Liver (tissue), 3 donors: ENCODE results near the gene ERBB2.

Experiments
- ATF3 ChIP-seq: IDR thresholded peaks from 2 replicates; pipeline ENCODE4 v1.6.1; 2016; ENCODE audit warnings: antibody characterized with exemption
- CTCF ChIP-seq: fragments of 150-350 bp; IDR thresholded peaks from 2 replicates; pipeline ENCODE4 v1.5.1; 2017; ENCODE audit warnings: improper control_type of control experiment, low read depth, low read length; ENCODE audit not compliant: missing input control
- GABPA ChIP-seq, 2 donors: IDR thresholded peaks in 1 of 2; conservative IDR thresholded peaks in 1 of 2; 2 replicates each; pipeline ENCODE4 v1.6.1; 2016; ENCODE audit warnings: antibody characterized with exemption in 2 of 2, mild to moderate bottlenecking in 1 of 2, moderate library complexity in 1 of 2
- RAD21 ChIP-seq, 2 donors: IDR thresholded peaks; 2 replicates each; pipeline ENCODE4 v1.6.1; 2016; ENCODE audit warnings: antibody characterized with exemption in 2 of 2, mild to moderate bottlenecking in 2 of 2
- REST ChIP-seq: IDR thresholded peaks from 2 replicates; pipeline ENCODE4 v1.6.1; 2016; ENCODE audit warnings: antibody characterized with exemption, mild to moderate bottlenecking
- SP1 ChIP-seq: IDR thresholded peaks from 2 replicates; pipeline ENCODE4 v1.6.1; 2018; ENCODE audit warnings: antibody characterized with exemption, mild to moderate bottlenecking
- YY1 ChIP-seq: IDR thresholded peaks from 2 replicates; pipeline ENCODE4 v1.6.1; 2016; ENCODE audit warnings: antibody characterized with exemption, mild to moderate bottlenecking
- donor health status: healthy.
- donor health status: healthy.

GRCh38 chr17:39724731-39725130 lies 24.9 kb downstream of the ERBB2 start:
- no peak for TF ChIP-seq RAD21 (IDR thresholded peaks at IDR 0.05)
- no peak for TF ChIP-seq CTCF
- no peak for TF ChIP-seq REST
- TF ChIP-seq YY1, result no peak
- TF ChIP-seq GABPA (IDR thresholded peaks at IDR 0.05 in 1 of 2, conservative IDR thresholded peaks at IDR 0.05 in 1 of 2), result no peak
- TF ChIP-seq ATF3, result no peak
- TF ChIP-seq SP1, result no peak
